Heart right ventricle (tissue), 16 donors: ENCODE measurements around the gene CFAP69. TPM values are rescaled to one million over a fixed set of nuclear protein-coding genes. Genes with fewer than 3 reads are reported as not detected.

Source experiments
- ATAC-seq, 8 donors: fragments of 200-7000 bp; cut with Tn5 transposase; one replicate each; pipeline ENCODE4 v1.9.1; 2020; ENCODE audit warnings: mild to moderate bottlenecking in 8 of 8, moderate library complexity in 8 of 8, moderate number of reproducible peaks in 1 of 8
- DNase-seq, 2 donors: peaks; one replicate each; pipeline ENCODE4 v3.0.0-alpha.2; 2020
- H3K27ac ChIP-seq, 10 donors: fragments of 200-600 bp; sonication (generic) in 2 of 10; one replicate each; pipeline versions ENCODE4 v1.5.0 to v1.8.0; 2020 to 2022; ENCODE audit warnings: mild to moderate bottlenecking in 3 of 10
- H3K27me3 ChIP-seq, 7 donors: fragments of 200-600 bp; one replicate each; pipeline ENCODE4 v1.8.0; 2021 to 2022; ENCODE audit warnings: mild to moderate bottlenecking in 2 of 7
- H3K36me3 ChIP-seq, 9 donors: fragments of 200-600 bp; sonication (generic) in 1 of 9; one replicate each; pipeline versions ENCODE4 v1.5.0 to v1.8.0; 2020 to 2022; ENCODE audit warnings: mild to moderate bottlenecking in 2 of 9
- H3K4me1 ChIP-seq, 9 donors: fragments of 200-600 bp; sonication (generic) in 1 of 9; one replicate each; pipeline versions ENCODE4 v1.5.0 to v1.8.0; 2020 to 2022; ENCODE audit warnings: mild to moderate bottlenecking in 4 of 9
- H3K4me3 ChIP-seq, 10 donors: fragments of 200-600 bp; sonication (generic) in 2 of 10; one replicate each; pipeline versions ENCODE4 v1.5.0 to v1.8.0; 2020 to 2022; ENCODE audit warnings: mild to moderate bottlenecking in 7 of 10, moderate library complexity in 2 of 10
- H3K9me3 ChIP-seq, 11 donors: fragments of 200-600 bp in 10 of 11; sonication (generic) in 2 of 11; one replicate each; pipeline versions ENCODE4 v1.5.0 to v1.8.0; 2013 to 2022; ENCODE audit warnings: mild to moderate bottlenecking in 2 of 11, control low read depth in 1 of 11, moderate library complexity in 1 of 11
- CTCF ChIP-seq, 9 donors: fragments of 200-600 bp; sonication (generic) in 2 of 9; IDR thresholded peaks; one replicate each; pipeline versions ENCODE4 v1.5.0 to v1.8.0; 2021 to 2022; ENCODE audit warnings: antibody characterized with exemption in 9 of 9, mild to moderate bottlenecking in 5 of 9, moderate library complexity in 1 of 9
- WGBS, 2 donors: extraction: QIAGEN DNeasy Blood & Tissue Kit; methylation state at CpG; one replicate each; pipeline ENCODE4 v1.1.7; 2013; ENCODE audit warnings: inconsistent platforms in 1 of 2; 5-methylcytosine and 5-hydroxymethylcytosine counted together
- intact Hi-C, 10 donors: fragments of 100-400 bp; cut with DNase I; formaldehyde crosslinking; loops; one replicate each; pipeline versions ENCODE4 v1.11.1 to v1.14.2; 2022
- polyA plus RNA-seq, 2 donors: library from polyadenylated mRNA; stranded (reverse); fragments of 200-250 nt; gene quantifications; one replicate each; pipeline ENCODE4 v1.2.3, GENCODE V29; 2013
- total RNA-seq, 10 donors: library from RNA; stranded (reverse); fragmentation: NEBNext Ultra II Directional in 3 of 10; extraction: Animal tissue kit (Norgen Biotek cat#: 25700) in 3 of 10; gene quantifications; one replicate each; pipeline versions ENCODE4 v1.2.1 to v1.2.4, GENCODE V29; 2021 to 2023
- donor health status: Arrhythmogenic right ventricular cardiomyopathy.
- donor health status: ischemic (EF 13 %, LVEDD 7.1; RV severe dilation, severe dysfunction).
- donor health status: healthy with polysubstance abuse.
- donor health status: DM: no; HTN: yes; CAD: no.
- donor health status: DM: no; HTN: no; CAD: no.
- donor health status: ischemic (EF 25% LVEDD 6.9; RV normal size, moderate dysfunction).
- donor health status: ischemic (EF 25% LVEDD 5.7; RV mildly dilated, moderate dysfunction).
- donor health status: healthy.
- donor health status: DM: yes; HTN: yes; CAD: no.
- donor health status: Ischemic cardiomyopathy.
- donor health status: ischemic (EF 35%, LVEDD 5.7; RV mildly dilated, moderate dysfunction).
- donor health status: nonischemic (EF 11% LVEDD 7.7; RV severe dilation, severe dysfunction).
- donor health status: DM: yes; HTN: yes; CAD: no.
- donor health status: PGD.
- donor health status: ischemic (EF 29% LVEDD 5.4; RV normal size, mild dysfunction).
- donor health status: nonischemic (EF 23%, LVEDD 6.1; RV moderate dilation, normal function).

Gene CFAP69
- total and polyA plus RNA-seq, 12 donors: 0.68 to 4.2 (median 2.8) TPM

- DNase-seq (no peak), ATAC-seq (no peak)
- peaks cover 0 to 22% (median 12%) of the 10 kb centered on the region in 9 donors for H3K4me1 ChIP-seq
- no peaks in the 10 kb centered on the region for H3K36me3 ChIP-seq
- no peaks in the 10 kb centered on the region for H3K9me3 ChIP-seq
- no peak for TF ChIP-seq CTCF (IDR thresholded peaks at IDR 0.05)
- intact Hi-C loops: loop anchor here in 1 of 10 donors (10.0 kb wide), 1 partner anchor 160 kb away; the partner anchor contains the start of gene CLDN12
- peak overlapping the region in 3 of 10 donors; percentile 9 to 70 (median 64) for H3K27ac ChIP-seq
- 9 to 13% methylated on average over 6 of the region's 6 CpGs for WGBS, 2 donors
- peaks cover 0 to 18% (median 0%) of the 10 kb centered on the region in 7 donors for H3K27me3 ChIP-seq
- H3K4me3 ChIP-seq: peak overlapping the region; percentile 65 to 99 (median 92)
These were observed 437 bp upstream of the CFAP69 start for GRCh38 chr7:90244565-90244908.

- H3K27me3 ChIP-seq: peaks cover 0 to 18% (median 0%) of the 10 kb centered on the region in 7 donors
- 18 to 25% methylated on average over 9 of the region's 9 CpGs for WGBS, 2 donors
- H3K4me1 ChIP-seq: peaks cover 0 to 27% (median 12%) of the 10 kb centered on the region in 9 donors
- H3K27ac ChIP-seq: peak overlapping the region in 2 of 10 donors; percentile 59 to 64
- DNase-seq (peak in 1 of 2 donors; percentile 8), ATAC-seq (peak in 1 of 8 donors; percentile 20)
- intact Hi-C loops: loop anchor here in 1 of 10 donors (10.0 kb wide), 1 partner anchor 159 kb away; the partner anchor contains the start of gene CLDN12
- TF ChIP-seq CTCF (IDR thresholded peaks at IDR 0.05): no peak
- H3K36me3 ChIP-seq: no peaks in the 10 kb centered on the region
- peak overlapping the region; percentile 65 to 99 (median 92) for H3K4me3 ChIP-seq
- no peaks in the 10 kb centered on the region for H3K9me3 ChIP-seq
These were observed 1.2 kb downstream of the CFAP69 start for GRCh38 chr7:90246171-90246570.

- no peak for DNase-seq
- Histone ChIP-seq H3K27ac (no peak overlapping the region), H3K27me3 (peaks cover 0 to 15% (median 0%) of the 10 kb centered on the region in 7 donors), H3K4me3 (no peak overlapping the region), H3K36me3 (no peaks in the 10 kb centered on the region), H3K9me3 (no peaks in the 10 kb centered on the region), H3K4me1 (peaks cover 0 to 28% (median 12%) of the 10 kb centered on the region in 9 donors)
- TF ChIP-seq CTCF (IDR thresholded peaks at IDR 0.05): no peak
- 88% methylated on average over 3 of the region's 3 CpGs for WGBS, 2 donors
- intact Hi-C loops: loop anchor here in 1 of 10 donors (10.0 kb wide), 1 partner anchor 156 kb away; the partner anchor contains the start of gene CLDN12
- ATAC-seq: no peak
These were observed 3.7 kb downstream of the CFAP69 start for GRCh38 chr7:90248706-90249105.

GRCh38 chr7:90250601-90251303, 5.8 kb downstream of the CFAP69 start:
- Histone ChIP-seq H3K27me3 (peaks cover 0 to 9% (median 0%) of the 10 kb centered on the region in 7 donors), H3K27ac (peak overlapping the region in 1 of 10 donors; percentile 73), H3K36me3 (no peaks in the 10 kb centered on the region), H3K9me3 (peaks cover 0 to under 1% (median 0%) of the 10 kb centered on the region in 11 donors), H3K4me1 (peaks cover 0 to 18% (median 7%) of the 10 kb centered on the region in 9 donors), H3K4me3 (no peak overlapping the region)
- intact Hi-C loops: loop anchor here in 2 of 10 donors (10.0 kb wide), 2 partner anchors 86 to 96 kb away; partner anchors contain the start of gene STEAP1 (in 1 of the 2)
- no peak for DNase-seq
- no peak for TF ChIP-seq CTCF (IDR thresholded peaks at IDR 0.05)
- WGBS, 2 donors: 55 to 57% methylated on average over 3 of the region's 3 CpGs
- peak in 1 of 8 donors; percentile 39 for ATAC-seq
